ENCODE results near the gene CCL20. TPM values are rescaled to one million over a fixed set of nuclear protein-coding genes. Genes with fewer than 3 reads are reported as not detected.

The CCL20 gene
- total and polyA plus RNA-seq, 2 of the 8 experiments (the other 6 are each of a cell fraction or from before 2014, with no cell fraction given) = not detected

DNA sequence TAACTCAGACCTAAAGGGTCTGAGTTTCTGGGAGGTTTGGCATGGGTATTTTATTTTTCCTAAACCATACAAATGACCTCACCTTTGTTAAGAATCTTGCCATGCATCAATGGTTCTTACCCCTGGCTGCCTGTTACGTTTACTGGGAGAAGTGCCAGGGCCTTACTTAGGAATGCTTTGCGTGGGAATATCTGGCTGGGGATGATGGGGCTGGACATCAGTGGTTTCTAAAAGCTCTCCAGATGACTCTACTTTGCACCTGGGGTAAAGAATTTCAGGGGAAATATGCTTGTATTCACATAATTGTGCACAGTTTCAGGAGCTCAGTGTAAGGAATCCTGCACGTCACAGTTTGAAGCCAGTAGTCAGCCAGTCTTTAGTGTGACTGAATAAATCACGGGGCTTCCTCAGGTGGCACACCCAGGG lies 39.6 kb downstream of the CCL20 start (continued):
- TF ChIP-seq, protein P1, sequence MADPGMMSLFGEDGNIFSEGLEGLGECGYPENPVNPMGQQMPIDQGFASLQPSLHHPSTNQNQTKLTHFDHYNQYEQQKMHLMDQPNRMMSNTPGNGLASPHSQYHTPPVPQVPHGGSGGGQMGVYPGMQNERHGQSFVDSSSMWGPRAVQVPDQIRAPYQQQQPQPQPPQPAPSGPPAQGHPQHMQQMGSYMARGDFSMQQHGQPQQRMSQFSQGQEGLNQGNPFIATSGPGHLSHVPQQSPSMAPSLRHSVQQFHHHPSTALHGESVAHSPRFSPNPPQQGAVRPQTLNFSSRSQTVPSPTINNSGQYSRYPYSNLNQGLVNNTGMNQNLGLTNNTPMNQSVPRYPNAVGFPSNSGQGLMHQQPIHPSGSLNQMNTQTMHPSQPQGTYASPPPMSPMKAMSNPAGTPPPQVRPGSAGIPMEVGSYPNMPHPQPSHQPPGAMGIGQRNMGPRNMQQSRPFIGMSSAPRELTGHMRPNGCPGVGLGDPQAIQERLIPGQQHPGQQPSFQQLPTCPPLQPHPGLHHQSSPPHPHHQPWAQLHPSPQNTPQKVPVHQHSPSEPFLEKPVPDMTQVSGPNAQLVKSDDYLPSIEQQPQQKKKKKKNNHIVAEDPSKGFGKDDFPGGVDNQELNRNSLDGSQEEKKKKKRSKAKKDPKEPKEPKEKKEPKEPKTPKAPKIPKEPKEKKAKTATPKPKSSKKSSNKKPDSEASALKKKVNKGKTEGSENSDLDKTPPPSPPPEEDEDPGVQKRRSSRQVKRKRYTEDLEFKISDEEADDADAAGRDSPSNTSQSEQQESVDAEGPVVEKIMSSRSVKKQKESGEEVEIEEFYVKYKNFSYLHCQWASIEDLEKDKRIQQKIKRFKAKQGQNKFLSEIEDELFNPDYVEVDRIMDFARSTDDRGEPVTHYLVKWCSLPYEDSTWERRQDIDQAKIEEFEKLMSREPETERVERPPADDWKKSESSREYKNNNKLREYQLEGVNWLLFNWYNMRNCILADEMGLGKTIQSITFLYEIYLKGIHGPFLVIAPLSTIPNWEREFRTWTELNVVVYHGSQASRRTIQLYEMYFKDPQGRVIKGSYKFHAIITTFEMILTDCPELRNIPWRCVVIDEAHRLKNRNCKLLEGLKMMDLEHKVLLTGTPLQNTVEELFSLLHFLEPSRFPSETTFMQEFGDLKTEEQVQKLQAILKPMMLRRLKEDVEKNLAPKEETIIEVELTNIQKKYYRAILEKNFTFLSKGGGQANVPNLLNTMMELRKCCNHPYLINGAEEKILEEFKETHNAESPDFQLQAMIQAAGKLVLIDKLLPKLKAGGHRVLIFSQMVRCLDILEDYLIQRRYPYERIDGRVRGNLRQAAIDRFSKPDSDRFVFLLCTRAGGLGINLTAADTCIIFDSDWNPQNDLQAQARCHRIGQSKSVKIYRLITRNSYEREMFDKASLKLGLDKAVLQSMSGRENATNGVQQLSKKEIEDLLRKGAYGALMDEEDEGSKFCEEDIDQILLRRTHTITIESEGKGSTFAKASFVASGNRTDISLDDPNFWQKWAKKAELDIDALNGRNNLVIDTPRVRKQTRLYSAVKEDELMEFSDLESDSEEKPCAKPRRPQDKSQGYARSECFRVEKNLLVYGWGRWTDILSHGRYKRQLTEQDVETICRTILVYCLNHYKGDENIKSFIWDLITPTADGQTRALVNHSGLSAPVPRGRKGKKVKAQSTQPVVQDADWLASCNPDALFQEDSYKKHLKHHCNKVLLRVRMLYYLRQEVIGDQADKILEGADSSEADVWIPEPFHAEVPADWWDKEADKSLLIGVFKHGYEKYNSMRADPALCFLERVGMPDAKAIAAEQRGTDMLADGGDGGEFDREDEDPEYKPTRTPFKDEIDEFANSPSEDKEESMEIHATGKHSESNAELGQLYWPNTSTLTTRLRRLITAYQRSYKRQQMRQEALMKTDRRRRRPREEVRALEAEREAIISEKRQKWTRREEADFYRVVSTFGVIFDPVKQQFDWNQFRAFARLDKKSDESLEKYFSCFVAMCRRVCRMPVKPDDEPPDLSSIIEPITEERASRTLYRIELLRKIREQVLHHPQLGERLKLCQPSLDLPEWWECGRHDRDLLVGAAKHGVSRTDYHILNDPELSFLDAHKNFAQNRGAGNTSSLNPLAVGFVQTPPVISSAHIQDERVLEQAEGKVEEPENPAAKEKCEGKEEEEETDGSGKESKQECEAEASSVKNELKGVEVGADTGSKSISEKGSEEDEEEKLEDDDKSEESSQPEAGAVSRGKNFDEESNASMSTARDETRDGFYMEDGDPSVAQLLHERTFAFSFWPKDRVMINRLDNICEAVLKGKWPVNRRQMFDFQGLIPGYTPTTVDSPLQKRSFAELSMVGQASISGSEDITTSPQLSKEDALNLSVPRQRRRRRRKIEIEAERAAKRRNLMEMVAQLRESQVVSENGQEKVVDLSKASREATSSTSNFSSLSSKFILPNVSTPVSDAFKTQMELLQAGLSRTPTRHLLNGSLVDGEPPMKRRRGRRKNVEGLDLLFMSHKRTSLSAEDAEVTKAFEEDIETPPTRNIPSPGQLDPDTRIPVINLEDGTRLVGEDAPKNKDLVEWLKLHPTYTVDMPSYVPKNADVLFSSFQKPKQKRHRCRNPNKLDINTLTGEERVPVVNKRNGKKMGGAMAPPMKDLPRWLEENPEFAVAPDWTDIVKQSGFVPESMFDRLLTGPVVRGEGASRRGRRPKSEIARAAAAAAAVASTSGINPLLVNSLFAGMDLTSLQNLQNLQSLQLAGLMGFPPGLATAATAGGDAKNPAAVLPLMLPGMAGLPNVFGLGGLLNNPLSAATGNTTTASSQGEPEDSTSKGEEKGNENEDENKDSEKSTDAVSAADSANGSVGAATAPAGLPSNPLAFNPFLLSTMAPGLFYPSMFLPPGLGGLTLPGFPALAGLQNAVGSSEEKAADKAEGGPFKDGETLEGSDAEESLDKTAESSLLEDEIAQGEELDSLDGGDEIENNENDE (IDR thresholded peaks at IDR 0.05; ENCODE audit: insufficient replicate concordance, low read length) = no peak
- TF ChIP-seq SP1 (IDR thresholded peaks at IDR 0.05; ENCODE audit: low read depth, low read length) (no peak), SIX5 (IDR thresholded peaks at IDR 0.05; ENCODE audit: low read depth, low read length) (no peak), CBX8 (IDR thresholded peaks at IDR 0.05; ENCODE audit: borderline replicate concordance, low read depth, low read length) (no peak), RFX5 (IDR thresholded peaks at IDR 0.05; ENCODE audit: borderline replicate concordance, low read depth, low read length) (no peak), YY1 (IDR thresholded peaks at IDR 0.05; ENCODE audit: low read depth, low read length) (no peak), POLR2A (IDR thresholded peaks at IDR 0.05; ENCODE audit: control extremely low read depth in 1 of 2, low read depth in 2 of 2, low read length in 2 of 2) (no peak), ZNF274 (IDR thresholded peaks at IDR 0.05; ENCODE audit: borderline replicate concordance, extremely low read depth, low read length) (no peak), JUN (IDR thresholded peaks at IDR 0.05; ENCODE audit: low read depth, low read length) (no peak)
- TF ChIP-seq, protein P2, sequence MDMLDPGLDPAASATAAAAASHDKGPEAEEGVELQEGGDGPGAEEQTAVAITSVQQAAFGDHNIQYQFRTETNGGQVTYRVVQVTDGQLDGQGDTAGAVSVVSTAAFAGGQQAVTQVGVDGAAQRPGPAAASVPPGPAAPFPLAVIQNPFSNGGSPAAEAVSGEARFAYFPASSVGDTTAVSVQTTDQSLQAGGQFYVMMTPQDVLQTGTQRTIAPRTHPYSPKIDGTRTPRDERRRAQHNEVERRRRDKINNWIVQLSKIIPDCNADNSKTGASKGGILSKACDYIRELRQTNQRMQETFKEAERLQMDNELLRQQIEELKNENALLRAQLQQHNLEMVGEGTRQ (IDR thresholded peaks at IDR 0.05; ENCODE audit: low read length) = no peak
- TF ChIP-seq, protein P3, sequence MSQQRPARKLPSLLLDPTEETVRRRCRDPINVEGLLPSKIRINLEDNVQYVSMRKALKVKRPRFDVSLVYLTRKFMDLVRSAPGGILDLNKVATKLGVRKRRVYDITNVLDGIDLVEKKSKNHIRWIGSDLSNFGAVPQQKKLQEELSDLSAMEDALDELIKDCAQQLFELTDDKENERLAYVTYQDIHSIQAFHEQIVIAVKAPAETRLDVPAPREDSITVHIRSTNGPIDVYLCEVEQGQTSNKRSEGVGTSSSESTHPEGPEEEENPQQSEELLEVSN (IDR thresholded peaks at IDR 0.05) = no peak

All from H1 (cell line).